ENCODE results near the gene HCST. TPM values are rescaled to one million over a fixed set of nuclear protein-coding genes. Genes with fewer than 3 reads are reported as not detected.

HCST gene, protein sequence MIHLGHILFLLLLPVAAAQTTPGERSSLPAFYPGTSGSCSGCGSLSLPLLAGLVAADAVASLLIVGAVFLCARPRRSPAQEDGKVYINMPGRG
- total RNA-seq (2016; rRNA removed; fragmentation: Illumina TruSeq; extraction: Trizol), result 0.24 TPM in 1 of 2 replicates, not detected in the other
- total RNA-seq (2016; cell fraction: cytosol; rRNA removed; fragmentation: Illumina TruSeq; extraction: Trizol; ENCODE audit: low read depth), result 0.79 TPM in 1 of 2 replicates, not detected in the other
- not detected in 2 replicates for total RNA-seq (2016; cell fraction: insoluble cytoplasmic fraction; rRNA removed; fragmentation: Illumina TruSeq; extraction: Trizol)
- total RNA-seq (2016; cell fraction: membrane; rRNA removed; fragmentation: Illumina TruSeq; extraction: Trizol), result 0.65 TPM in 1 of 2 replicates, not detected in the other
- not detected in 2 replicates for total RNA-seq (2016; cell fraction: nucleus; rRNA removed; fragmentation: Illumina TruSeq; extraction: Trizol)
- polyA plus RNA-seq (2011; rRNA removed), result 1.2 and 2.3 TPM in 2 replicates
- polyA plus RNA-seq (2011; cell fraction: cytosol; rRNA removed), result 2.2 TPM in 2 replicates
- 0.64 and 0.72 TPM in 2 replicates for polyA plus RNA-seq (2011; cell fraction: nucleus; rRNA removed)
- polyA plus RNA-seq (2012), result 0.37 and 0.60 TPM in 2 replicates
- 0.61 TPM in 1 of 2 replicates, not detected in the other for polyA plus RNA-seq (2016; cell fraction: cytosol; fragmentation: Illumina TruSeq; extraction: Trizol; ENCODE audit: low read depth)
- not detected in 2 replicates for polyA plus RNA-seq (2016; cell fraction: insoluble cytoplasmic fraction; fragmentation: Illumina TruSeq; extraction: Trizol; ENCODE audit: low read depth)
- not detected in 2 replicates for polyA plus RNA-seq (2016; cell fraction: membrane; fragmentation: Illumina TruSeq; extraction: Trizol; ENCODE audit: low read depth)
- polyA plus RNA-seq (2016; cell fraction: nucleus; fragmentation: Illumina TruSeq; extraction: Trizol; ENCODE audit: insufficient read depth, low read depth), result 1.6 TPM in 2 replicates
- polyA minus RNA-seq (2011; rRNA and poly(A)+ RNA removed; ENCODE audit: low replicate concordance), result 0.77 and 4.2 TPM in 2 replicates
- polyA minus RNA-seq (2011; cell fraction: cytosol; rRNA and poly(A)+ RNA removed), result not detected in 2 replicates
- polyA minus RNA-seq (2011; cell fraction: nucleus; rRNA and poly(A)+ RNA removed), result not detected in 2 replicates
- not detected for Bru-seq, nascent RNA
- BruChase-seq, experiment 1, labeled RNA remaining after a 6-hour chase, result percentile 16 among the genes with signal in this experiment
- not detected for BruChase-seq, experiment 2, labeled RNA remaining after a 2-hour chase
- long read RNA-seq, experiment 1, partial matches to known transcripts, result 0 of 1 reads
- long read RNA-seq, experiment 1, other reads (novel, unspliced or antisense), result 0 of 1 reads
- long read RNA-seq, experiment 2, partial matches to known transcripts, result 0 of 3 reads
- long read RNA-seq, experiment 2, other reads (novel, unspliced or antisense), result 1 of 3 reads

DNA sequence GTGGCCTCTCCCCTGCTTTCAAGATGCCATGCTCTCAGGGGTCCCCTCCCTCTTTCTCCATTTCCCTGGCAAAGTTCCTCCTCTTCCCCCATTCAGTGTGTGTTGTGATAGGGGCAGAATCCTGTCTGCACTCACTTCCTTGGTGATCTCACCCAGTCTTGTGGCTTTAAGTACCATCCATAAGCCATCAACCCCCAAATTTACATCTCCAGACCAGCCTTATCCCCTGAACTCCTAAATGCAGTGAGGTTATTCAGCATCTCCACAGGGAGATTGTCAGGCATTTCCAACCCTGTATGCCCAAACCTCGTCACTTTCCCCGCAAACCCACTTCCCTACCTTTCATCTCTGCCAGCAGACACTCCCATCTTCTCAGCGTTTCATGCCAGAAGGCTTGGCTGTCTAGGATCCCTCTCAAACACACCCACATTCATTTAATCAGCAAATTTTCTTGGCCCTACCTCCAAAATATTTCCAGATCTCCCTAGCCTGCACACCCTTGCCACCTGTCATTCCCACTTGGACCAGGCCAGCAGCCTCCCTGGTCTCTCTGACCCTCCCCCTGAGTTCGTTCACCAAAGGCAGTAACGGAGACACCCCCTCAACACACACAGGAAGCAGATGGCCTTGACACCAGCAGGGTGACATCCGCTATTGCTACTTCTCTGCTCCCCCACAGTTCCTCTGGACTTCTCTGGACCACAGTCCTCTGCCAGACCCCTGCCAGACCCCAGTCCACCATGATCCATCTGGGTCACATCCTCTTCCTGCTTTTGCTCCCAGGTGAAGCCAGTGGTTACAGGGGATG, at the start of gene HCST:
HCST (plus strand) TSS at position 676 of the 808 bp plus-strand sequence; CDS start at position 741, 65 bp downstream.
- ATAC-seq, result no peak
- no peak for DNase-seq (ENCODE audit: low spot score)
- in situ Hi-C loops (cut with HindIII; ENCODE audit: extremely low pct_ligation_motif_present, low pct_unique_long_range_greater_than_20kb), result no loop called here
- intact Hi-C loops (cut with micrococcal nuclease; ENCODE audit: unreplicated experiment), result loop anchor here (5.0 kb wide), 1 partner anchor 35 kb away; the partner anchor contains the start of gene LRFN3
- WGBS (ENCODE audit: low lambda C conversion rate), result 13% methylated on average over 6 of the region's 6 CpGs
- Histone ChIP-seq H3K4me3 (replicated peaks in 1 of 3; ENCODE audit: insufficient read depth in 1 of 3, low read depth in 2 of 3, low read length in 3 of 3) (peak within 1 kb of the TSS in 2 of 3 experiments; percentile 51 to 65; a peak in 4 of 6 replicates), H3K4me1 (ENCODE audit: insufficient read depth, low read length) (peaks cover 42% of the 10 kb centered on the region), H3K4me2 (ENCODE audit: low read depth, low read length) (peak within 1 kb of the TSS; percentile 72), H3K36me3 (replicated peaks in 1 of 2; ENCODE audit: control insufficient read depth in 1 of 2, insufficient read depth in 2 of 2, low read length in 2 of 2) (0 out of 5 replicates have a peak, but pooled peaks cover 0 to 3% of the 10 kb centered on the region in 2 experiments), H3K27me3 (ENCODE audit: control insufficient read depth in 1 of 2, insufficient read depth in 2 of 2, low read length in 2 of 2) (peaks cover 0 to 11% of the 10 kb centered on the region in 2 experiments; a peak in 2 of 5 replicates), H4K20me1 (ENCODE audit: insufficient read depth, low read length) (no peaks in the 10 kb centered on the region), H3K9me3 (ENCODE audit: low read length) (no peaks in the 10 kb centered on the region), H3K27ac (ENCODE audit: extremely low read length, insufficient read depth, low read length) (no peak within 1 kb of the TSS), H2AFZ (ENCODE audit: low read length) (no peak within 1 kb of the TSS), H3K79me2 (ENCODE audit: insufficient read depth, low read length) (no peaks in the 10 kb centered on the region), H3K9ac (ENCODE audit: insufficient read depth, low read depth, low read length) (peak within 1 kb of the TSS; percentile 26; the same call in 1 of the 2 replicates)
- FAIRE-seq, result no peak
- no peak for TF ChIP-seq GABPA (IDR thresholded peaks at IDR 0.05; ENCODE audit: low read depth, low read length)
- peak; percentile 46 for TF ChIP-seq GABPA (CRISPR knock-in tag; IDR thresholded peaks at IDR 0.05; ENCODE audit: low read depth)
- no peak for TF ChIP-seq SOX6 (IDR thresholded peaks at IDR 0.05)
- TF ChIP-seq SOX6 (CRISPR knock-in tag; IDR thresholded peaks at IDR 0.05), result no peak
- TF ChIP-seq, protein P1, sequence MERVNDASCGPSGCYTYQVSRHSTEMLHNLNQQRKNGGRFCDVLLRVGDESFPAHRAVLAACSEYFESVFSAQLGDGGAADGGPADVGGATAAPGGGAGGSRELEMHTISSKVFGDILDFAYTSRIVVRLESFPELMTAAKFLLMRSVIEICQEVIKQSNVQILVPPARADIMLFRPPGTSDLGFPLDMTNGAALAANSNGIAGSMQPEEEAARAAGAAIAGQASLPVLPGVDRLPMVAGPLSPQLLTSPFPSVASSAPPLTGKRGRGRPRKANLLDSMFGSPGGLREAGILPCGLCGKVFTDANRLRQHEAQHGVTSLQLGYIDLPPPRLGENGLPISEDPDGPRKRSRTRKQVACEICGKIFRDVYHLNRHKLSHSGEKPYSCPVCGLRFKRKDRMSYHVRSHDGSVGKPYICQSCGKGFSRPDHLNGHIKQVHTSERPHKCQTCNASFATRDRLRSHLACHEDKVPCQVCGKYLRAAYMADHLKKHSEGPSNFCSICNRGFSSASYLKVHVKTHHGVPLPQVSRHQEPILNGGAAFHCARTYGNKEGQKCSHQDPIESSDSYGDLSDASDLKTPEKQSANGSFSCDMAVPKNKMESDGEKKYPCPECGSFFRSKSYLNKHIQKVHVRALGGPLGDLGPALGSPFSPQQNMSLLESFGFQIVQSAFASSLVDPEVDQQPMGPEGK (CRISPR knock-in tag; IDR thresholded peaks at IDR 0.05), result peak; percentile 55; the same call in 1 of the 2 replicates
- TF ChIP-seq KAT2B (IDR thresholded peaks at IDR 0.05; ENCODE audit: borderline replicate concordance, low read depth, low read length), result no peak
- TF ChIP-seq NR2F6 (IDR thresholded peaks at IDR 0.05), result no peak
- peak; percentile 37; the same call in 1 of the 2 replicates for TF ChIP-seq NR2F6 (CRISPR knock-in tag; IDR thresholded peaks at IDR 0.05)
- no peak for TF ChIP-seq KDM5A (IDR thresholded peaks at IDR 0.05; ENCODE audit: borderline replicate concordance, low read length)
- no TSS peak for BruUV-seq (replicated peaks)
- CTCF ChIA-PET (ENCODE audit: low intra/inter-chr PET ratio, low total read pairs), result no interaction called here
- POLR2A ChIA-PET, result no interaction called here
